HG02840 (cell line): ENCODE data around the gene UBE3A.
"Not testable (repeated sequence)": the region's sequence is repeated elsewhere in the genome, so short reads cannot be mapped to it uniquely, and the experiment has no call there.

Experiments used
- ATAC-seq: cut with Tn5 transposase; IDR thresholded peaks from one replicate; pipeline ENCODE4 v1.9.1; 2021; ENCODE audit warnings: mild to moderate bottlenecking, moderate library complexity, moderate number of reproducible peaks; ENCODE audit not compliant: unreplicated experiment, low FRiP score

Gene UBE3A

GRCh38 chr15:25439369-25439836 lies 579 bp upstream of the UBE3A start:
- ATAC-seq: peak; percentile 2

- peak; percentile 49 for ATAC-seq
These were observed 835 bp downstream of the UBE3A start for GRCh38 chr15:25437777-25438600.

GRCh38 chr15:25436707-25437106 lies 2.1 kb downstream of the UBE3A start:
- no peak for ATAC-seq

GRCh38 chr15:25435474-25436243 lies 3.2 kb downstream of the UBE3A start:
- ATAC-seq: no peak

GRCh38 chr15:25433118-25433865 lies 5.5 kb downstream of the UBE3A start:
- no peak for ATAC-seq

- no peak for ATAC-seq
These were observed 6.8 kb downstream of the UBE3A start for GRCh38 chr15:25431836-25432561.

GRCh38 chr15:25427861-25428260 lies 11.0 kb downstream of the UBE3A start:
- ATAC-seq: no peak

GRCh38 chr15:25426896-25427610 lies 11.8 kb downstream of the UBE3A start:
- ATAC-seq: no peak

GRCh38 chr15:25424073-25424472 lies 14.8 kb downstream of the UBE3A start:
- no peak for ATAC-seq

- no peak for ATAC-seq
These were observed 16.8 kb downstream of the UBE3A start for GRCh38 chr15:25422021-25422420.

- ATAC-seq: no peak
These were observed 20.6 kb downstream of the UBE3A start for GRCh38 chr15:25418202-25418601.

GRCh38 chr15:25417604-25418003 lies 21.2 kb downstream of the UBE3A start:
- ATAC-seq: no peak

- no peak for ATAC-seq
These were observed 22.1 kb downstream of the UBE3A start for GRCh38 chr15:25416693-25417092.

- no peak for ATAC-seq
These were observed 23.1 kb downstream of the UBE3A start for GRCh38 chr15:25415707-25416106.

GRCh38 chr15:25415217-25415616 lies 23.6 kb downstream of the UBE3A start:
- ATAC-seq: no peak

- ATAC-seq: no peak
These were observed 28.2 kb downstream of the UBE3A start for GRCh38 chr15:25410649-25411048.

GRCh38 chr15:25409731-25410130 lies 29.1 kb downstream of the UBE3A start:
- ATAC-seq: not testable (repeated sequence)

- no peak for ATAC-seq
These were observed 29.9 kb downstream of the UBE3A start for GRCh38 chr15:25408929-25409328.

GRCh38 chr15:25408428-25408827 lies 30.4 kb downstream of the UBE3A start:
- no peak for ATAC-seq

- no peak for ATAC-seq
These were observed 30.9 kb downstream of the UBE3A start for GRCh38 chr15:25407950-25408349.
